SU-DHL-6 (cell line): ENCODE measurements around the gene ZNRF1.

ENCODE experiments used
- H2AFZ ChIP-seq: fragments of 200-600 bp; sonication (generic); 2 replicates; pipeline ENCODE4 v1.6.1; 2014; ENCODE audit warnings: low read depth, mild to moderate bottlenecking, moderate library complexity, mixed read lengths, antibody characterized with exemption, low read length; ENCODE audit not compliant: severe bottlenecking
- H3F3A ChIP-seq: fragments of 200-600 bp; shearing (Covaris generic); 2 replicates; pipeline ENCODE4 v1.6.0; 2016; ENCODE audit warnings: antibody characterized with exemption, mild to moderate bottlenecking; ENCODE audit not compliant: insufficient read depth
- H3K27ac ChIP-seq: fragments of 200-600 bp; sonication (generic); 2 replicates; pipeline ENCODE4 v1.5.1; 2016; ENCODE audit warnings: low read depth, mild to moderate bottlenecking, low read length, moderate library complexity, mixed read lengths
- H3K27me3 ChIP-seq: fragments of 200-600 bp; sonication (generic), shearing (Covaris generic); 2 replicates; pipeline ENCODE4 v1.6.0; 2014; ENCODE audit warnings: mild to moderate bottlenecking, low read length
- H3K36me3 ChIP-seq: fragments of 200-600 bp; sonication (generic); 2 replicates; pipeline ENCODE4 v1.6.1; 2014; ENCODE audit warnings: mild to moderate bottlenecking, low read length, mixed read lengths
- H3K4me2 ChIP-seq: fragments of 300-600, 200-600 bp; shearing (Covaris generic), sonication (generic); 2 replicates; pipeline ENCODE4 v1.6.0; 2014; ENCODE audit warnings: low read length, low read depth, mild to moderate bottlenecking; ENCODE audit not compliant: poor library complexity, severe bottlenecking
- H3K4me3 ChIP-seq: fragments of 200-600 bp; sonication (generic); 2 replicates; pipeline ENCODE4 v1.5.1; 2014; ENCODE audit warnings: antibody characterized with exemption, low read length, mild to moderate bottlenecking, mixed read lengths; ENCODE audit not compliant: insufficient read depth, poor library complexity, severe bottlenecking
- H3K79me2 ChIP-seq: fragments of 200-600 bp; sonication (generic); 2 replicates; pipeline ENCODE4 v1.6.1; 2014; ENCODE audit warnings: mild to moderate bottlenecking, low read length, moderate library complexity; ENCODE audit not compliant: insufficient read depth
- H3K9ac ChIP-seq: fragments of 200-600 bp; sonication (generic); 2 replicates; pipeline ENCODE4 v1.7.0; 2014; ENCODE audit warnings: mild to moderate bottlenecking, low read length
- H3K9me2 ChIP-seq: fragments of 200-600 bp; sonication (generic); replicated peaks from 2 replicates; pipeline ENCODE4 v1.6.1; 2014; ENCODE audit warnings: low read length; ENCODE audit not compliant: insufficient read depth
- H3K9me3 ChIP-seq: fragments of 200-600 bp; sonication (generic); 2 replicates; pipeline ENCODE4 v1.6.1; 2014; ENCODE audit warnings: low read length, mixed read lengths; ENCODE audit not compliant: insufficient read depth
- H4K20me1 ChIP-seq: fragments of 200-600 bp; sonication (generic); 2 replicates; pipeline ENCODE4 v1.6.1; 2014; ENCODE audit warnings: low read depth, mild to moderate bottlenecking, antibody characterized with exemption, low read length, moderate library complexity, mixed read lengths
- EZH2phosphoT487 ChIP-seq: fragments of 200-600 bp; sonication (generic), shearing (Covaris generic); conservative IDR thresholded peaks from 2 replicates; pipeline ENCODE4 v1.6.1; 2018; ENCODE audit warnings: mild to moderate bottlenecking, antibody characterized with exemption, low read length, moderate library complexity, mixed read lengths
- TF ChIP-seq, protein P1 (sequence below): fragments of 200-600 bp; sonication (generic); IDR thresholded peaks from one replicate; pipeline ENCODE4 v1.5.1; 2017; ENCODE audit warnings: antibody characterized with exemption, mild to moderate bottlenecking, low read length, moderate library complexity; ENCODE audit not compliant: insufficient read depth, poor library complexity, severe bottlenecking

Gene ZNRF1

GRCh38 chr16:75092777-75093176 is 94.0 kb downstream of the ZNRF1 start:
- Histone ChIP-seq H4K20me1 (no peaks in the 10 kb centered on the region), H3K27me3 (no peaks in the 10 kb centered on the region), H3K4me3 (no peak overlapping the region), H3K27ac (no peak overlapping the region), H3K9me3 (no peaks in the 10 kb centered on the region), H3K4me2 (no peak overlapping the region), H3K79me2 (no peaks in the 10 kb centered on the region), H3F3A (no peaks in the 10 kb centered on the region), H3K9ac (no peak overlapping the region), H2AFZ (no peak overlapping the region), H3K9me2 (no peaks in the 10 kb centered on the region), H3K36me3 (no peaks in the 10 kb centered on the region)
- TF ChIP-seq, protein P1, sequence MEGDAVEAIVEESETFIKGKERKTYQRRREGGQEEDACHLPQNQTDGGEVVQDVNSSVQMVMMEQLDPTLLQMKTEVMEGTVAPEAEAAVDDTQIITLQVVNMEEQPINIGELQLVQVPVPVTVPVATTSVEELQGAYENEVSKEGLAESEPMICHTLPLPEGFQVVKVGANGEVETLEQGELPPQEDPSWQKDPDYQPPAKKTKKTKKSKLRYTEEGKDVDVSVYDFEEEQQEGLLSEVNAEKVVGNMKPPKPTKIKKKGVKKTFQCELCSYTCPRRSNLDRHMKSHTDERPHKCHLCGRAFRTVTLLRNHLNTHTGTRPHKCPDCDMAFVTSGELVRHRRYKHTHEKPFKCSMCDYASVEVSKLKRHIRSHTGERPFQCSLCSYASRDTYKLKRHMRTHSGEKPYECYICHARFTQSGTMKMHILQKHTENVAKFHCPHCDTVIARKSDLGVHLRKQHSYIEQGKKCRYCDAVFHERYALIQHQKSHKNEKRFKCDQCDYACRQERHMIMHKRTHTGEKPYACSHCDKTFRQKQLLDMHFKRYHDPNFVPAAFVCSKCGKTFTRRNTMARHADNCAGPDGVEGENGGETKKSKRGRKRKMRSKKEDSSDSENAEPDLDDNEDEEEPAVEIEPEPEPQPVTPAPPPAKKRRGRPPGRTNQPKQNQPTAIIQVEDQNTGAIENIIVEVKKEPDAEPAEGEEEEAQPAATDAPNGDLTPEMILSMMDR = no peak
- TF ChIP-seq EZH2phosphoT487 = no peak

- no peaks in the 10 kb centered on the region for H3K27me3 ChIP-seq
- no peaks in the 10 kb centered on the region for H3K9me2 ChIP-seq
- H3K9ac ChIP-seq = no peak overlapping the region
- H2AFZ ChIP-seq = no peak overlapping the region
- H3K79me2 ChIP-seq = no peaks in the 10 kb centered on the region
- no peak overlapping the region for H3K4me3 ChIP-seq
- no peaks in the 10 kb centered on the region for H3F3A ChIP-seq
- TF ChIP-seq, protein P1 = no peak
- TF ChIP-seq EZH2phosphoT487 = no peak
- H4K20me1 ChIP-seq = no peaks in the 10 kb centered on the region
- H3K27ac ChIP-seq = no peak overlapping the region
- H3K4me2 ChIP-seq = no peak overlapping the region
- H3K36me3 ChIP-seq = no peaks in the 10 kb centered on the region
- no peaks in the 10 kb centered on the region for H3K9me3 ChIP-seq
Measured at GRCh38 chr16:75093598-75094540, 95.0 kb downstream of the ZNRF1 start.

- no peaks in the 10 kb centered on the region for H4K20me1 ChIP-seq
- no peak overlapping the region for H3K4me2 ChIP-seq
- H2AFZ ChIP-seq = no peak overlapping the region
- H3F3A ChIP-seq = no peaks in the 10 kb centered on the region
- no peaks in the 10 kb centered on the region for H3K9me2 ChIP-seq
- no peaks in the 10 kb centered on the region for H3K9me3 ChIP-seq
- H3K27ac ChIP-seq = no peak overlapping the region
- no peak overlapping the region for H3K4me3 ChIP-seq
- no peak overlapping the region for H3K9ac ChIP-seq
- H3K79me2 ChIP-seq = no peaks in the 10 kb centered on the region
- no peaks in the 10 kb centered on the region for H3K27me3 ChIP-seq
- no peaks in the 10 kb centered on the region for H3K36me3 ChIP-seq
- TF ChIP-seq EZH2phosphoT487 = no peak
- TF ChIP-seq, protein P1 = no peak
Measured at GRCh38 chr16:75095204-75095621, 96.4 kb downstream of the ZNRF1 start.
